Mammary epithelial cell (primary cell): ENCODE results near the gene ABHD8.

Experiments
- CTCF ChIP-seq, 2 donors: IDR thresholded peaks in 1 of 2; conservative IDR thresholded peaks in 1 of 2; 2 replicates each; pipeline ENCODE4 v1.5.1; 2011 to 2012; ENCODE audit warnings: inconsistent platforms in 2 of 2, low read length in 2 of 2, mild to moderate bottlenecking in 2 of 2, control low read depth in 1 of 2, low read depth in 1 of 2; ENCODE audit not compliant: insufficient read depth in 1 of 2; ENCODE audit errors: extremely low read depth in 1 of 2
- EZH2 ChIP-seq: IDR thresholded peaks from 2 replicates; pipeline ENCODE4 v1.6.1; 2012; ENCODE audit warnings: low read length, inconsistent platforms, borderline replicate concordance

GRCh38 chr19:17303940-17304267 is 679 bp upstream of the ABHD8 start:
- TF ChIP-seq CTCF (conservative IDR thresholded peaks at IDR 0.05 in 1 of 2, IDR thresholded peaks at IDR 0.05 in 1 of 2; ENCODE audit: extremely low read depth in 1 of 2, insufficient read depth in 1 of 2, low read depth in 1 of 2, low read length in 2 of 2), result no peak
- no peak for TF ChIP-seq EZH2
